HepG2 (cell line): ENCODE data around the gene ARFGEF3. TPM values are rescaled to one million over a fixed set of nuclear protein-coding genes. Genes with fewer than 3 reads are reported as not detected.

Experiments
- ASH2L ChIP-seq: fragments of 300-600, 200-600 bp; sonication (generic); IDR thresholded peaks from 2 replicates; pipeline ENCODE4 v1.7.0; 2017; ENCODE audit warnings: low read depth, mild to moderate bottlenecking, moderate library complexity, mixed read lengths, low read length; ENCODE audit not compliant: insufficient read length
- ETV5 ChIP-seq: IDR thresholded peaks from 2 replicates; pipeline ENCODE4 v1.6.1; 2018; ENCODE audit warnings: missing biosample characterization, missing genetic modification reagents, inconsistent platforms, borderline replicate concordance
- FOXA1 ChIP-seq, 2 experiments: fragments of 450-650 bp in 1 of 2; sonication (generic) in 1 of 2; formaldehyde crosslinking in 1 of 2; IDR thresholded peaks; 2 replicates each; pipeline versions ENCODE4 v1.4.0 to v1.6.1; 2016 to 2020; ENCODE audit warnings: missing genetic modification reagents in 1 of 2
- GATAD1 ChIP-seq: IDR thresholded peaks from 2 replicates; pipeline ENCODE4 v1.6.1; 2016; ENCODE audit warnings: missing genetic modification reagents, missing compliant biosample characterization
- GFI1 ChIP-seq: sonication (generic); formaldehyde crosslinking; IDR thresholded peaks from 2 replicates; pipeline ENCODE4 v1.5.0; 2020; ENCODE audit warnings: missing genetic modification reagents, mild to moderate bottlenecking, borderline replicate concordance
- GMEB1 ChIP-seq: sonication (generic); formaldehyde crosslinking; IDR thresholded peaks from 2 replicates; pipeline ENCODE4 v1.5.1; 2020; ENCODE audit warnings: missing genetic modification reagents, mild to moderate bottlenecking, borderline replicate concordance
- HNRNPL ChIP-seq: fragments of 200-400 bp; formaldehyde crosslinking; IDR thresholded peaks from 2 replicates; pipeline ENCODE4 v1.6.1; 2017; ENCODE audit warnings: mild to moderate bottlenecking, low read depth, low read length
- KAT7 ChIP-seq: IDR thresholded peaks from 2 replicates; pipeline ENCODE4 v1.6.1; 2018; ENCODE audit warnings: borderline replicate concordance, missing compliant biosample characterization
- PAWR ChIP-seq: sonication (generic); formaldehyde crosslinking; IDR thresholded peaks from 2 replicates; pipeline ENCODE4 v1.4.0; 2020; ENCODE audit warnings: missing genetic modification reagents, mild to moderate bottlenecking, borderline replicate concordance
- PHF8 ChIP-seq: sonication (generic); formaldehyde crosslinking; IDR thresholded peaks from 2 replicates; pipeline ENCODE4 v1.5.0; 2020; ENCODE audit warnings: missing genetic modification reagents
- POGZ ChIP-seq: sonication (generic); formaldehyde crosslinking; IDR thresholded peaks from 2 replicates; pipeline ENCODE4 v1.4.0; 2020; ENCODE audit warnings: mild to moderate bottlenecking, missing genetic modification reagents
- PRMT3 ChIP-seq: sonication (generic); formaldehyde crosslinking; IDR thresholded peaks from 2 replicates; pipeline ENCODE4 v1.8.1; 2022; ENCODE audit warnings: low read depth, mild to moderate bottlenecking, moderate library complexity, missing genetic modification reagents, borderline replicate concordance
- REST ChIP-seq, 2 experiments: IDR thresholded peaks; 2 replicates each; pipeline ENCODE4 v1.6.1; 2011 to 2012; ENCODE audit warnings: low read length in 2 of 2, borderline replicate concordance in 1 of 2, low read depth in 1 of 2, mild to moderate bottlenecking in 1 of 2, moderate library complexity in 1 of 2
- ZBTB33 ChIP-seq: sonication (generic); formaldehyde crosslinking; IDR thresholded peaks from 2 replicates; pipeline ENCODE4 v1.4.0; 2020; ENCODE audit warnings: missing genetic modification reagents
- ZFP37 ChIP-seq: sonication (generic); formaldehyde crosslinking; IDR thresholded peaks from 2 replicates; pipeline ENCODE4 v1.4.0; 2020; ENCODE audit warnings: missing genetic modification reagents, borderline replicate concordance
- ZMYM2 ChIP-seq: sonication (generic); formaldehyde crosslinking; IDR thresholded peaks from 2 replicates; pipeline ENCODE4 v1.8.0; 2022; ENCODE audit warnings: mild to moderate bottlenecking, missing genetic modification reagents
- ZNF543 ChIP-seq: sonication (generic); formaldehyde crosslinking; IDR thresholded peaks from 2 replicates; pipeline ENCODE4 v1.4.0; 2020; ENCODE audit warnings: mild to moderate bottlenecking, missing genetic modification reagents
- ZNF562 ChIP-seq: sonication (generic); formaldehyde crosslinking; IDR thresholded peaks from 2 replicates; pipeline ENCODE4 v1.8.0; 2022; ENCODE audit warnings: missing genetic modification reagents, borderline replicate concordance
- ZNF615 ChIP-seq: sonication (generic); formaldehyde crosslinking; IDR thresholded peaks from 2 replicates; pipeline ENCODE4 v1.5.0; 2020; ENCODE audit warnings: mild to moderate bottlenecking, missing genetic modification reagents, borderline replicate concordance
- ZNF792 ChIP-seq: IDR thresholded peaks from 2 replicates; pipeline ENCODE4 v1.6.1; 2016
- ZNF839 ChIP-seq: sonication (generic); formaldehyde crosslinking; IDR thresholded peaks from 2 replicates; pipeline ENCODE4 v1.4.0; 2020; ENCODE audit warnings: missing genetic modification reagents, mild to moderate bottlenecking, borderline replicate concordance
- polyA plus RNA-seq, 8 experiments: library from polyadenylated mRNA; depleted of rRNA in 3 of 8; stranded (reverse) in 7 of 8; unstranded in 1 of 8; fragments of >200 nt; fragmentation: Illumina TruSeq in 4 of 8; extraction: Trizol in 4 of 8; gene quantifications; 2 replicates each; pipeline versions ENCODE4 v1.2.1 to v1.2.3, GENCODE V29; 2011 to 2016; ENCODE audit warnings: low read depth in 4 of 8, missing spikeins in 1 of 8, mixed read lengths in 1 of 8; ENCODE audit not compliant: insufficient read depth in 1 of 8
- total RNA-seq, 5 experiments: library from RNA; depleted of rRNA; stranded (reverse); fragments of >200 nt; fragmentation: Illumina TruSeq; extraction: Trizol; gene quantifications; 2 replicates each; pipeline ENCODE4 v1.2.3, GENCODE V29; 2016; ENCODE audit warnings: low read depth in 1 of 5

ARFGEF3 gene
- total and polyA plus RNA-seq, 2 of the 13 experiments (the other 11 are each of a cell fraction or from before 2014, with no cell fraction given) = 0.60 to 2.6 TPM

DNA sequence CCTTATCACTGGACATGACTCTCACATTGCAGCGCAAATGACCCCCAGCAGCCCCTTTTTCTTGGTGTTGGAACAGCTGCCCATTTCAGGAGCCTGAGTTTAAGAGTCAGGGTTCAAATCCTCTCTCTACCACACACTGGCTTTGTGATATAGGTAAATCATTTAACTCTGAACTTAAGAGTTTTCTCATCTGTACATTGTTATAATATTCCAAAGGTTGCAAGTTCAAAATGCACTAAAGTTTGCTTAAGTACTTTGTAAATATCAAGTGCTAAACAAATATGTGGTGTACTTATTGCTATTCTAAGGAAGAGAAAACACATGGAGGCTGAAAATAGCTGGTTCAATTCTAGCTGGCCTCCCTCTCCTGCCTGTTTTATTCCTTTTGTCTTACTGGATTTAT is 95.9 kb downstream of the ARFGEF3 start (continued):
- TF ChIP-seq REST (IDR thresholded peaks at IDR 0.05; ENCODE audit: borderline replicate concordance in 1 of 2, low read depth in 1 of 2, low read length in 2 of 2) (no peak), GATAD1 (CRISPR knock-in tag) (peak; percentile 27; the same call in 1 of the 2 replicates), ZNF839 (CRISPR knock-in tag) (no peak), ASH2L (peak; percentile 15), POGZ (CRISPR knock-in tag) (no peak), ZNF615 (CRISPR knock-in tag) (no peak), PRMT3 (CRISPR knock-in tag) (no peak), GMEB1 (CRISPR knock-in tag) (no peak), PAWR (no peak), ZNF792 (CRISPR knock-in tag) (0 out of 2 replicates have a peak, but pooled peaks have one; percentile 42), PHF8 (CRISPR knock-in tag) (no peak), HNRNPL (no peak), ZNF562 (CRISPR knock-in tag) (no peak), GFI1 (CRISPR knock-in tag) (no peak), ZFP37 (CRISPR knock-in tag) (no peak), ETV5 (CRISPR knock-in tag) (no peak), ZMYM2 (CRISPR knock-in tag) (no peak), ZNF543 (CRISPR knock-in tag) (no peak), FOXA1 (IDR thresholded peaks at IDR 0.05) (peak; percentile 90), FOXA1 (CRISPR knock-in tag; IDR thresholded peaks at IDR 0.05) (peak; percentile 80), ZBTB33 (CRISPR knock-in tag) (no peak), KAT7 (no peak)
